HG03045 (cell line): Measurements from ENCODE around the gene CRACR2A.

ENCODE experiments used
- ATAC-seq: cut with Tn5 transposase; IDR thresholded peaks from one replicate; pipeline ENCODE4 v1.9.1; 2021; ENCODE audit warnings: mild to moderate bottlenecking, moderate library complexity; ENCODE audit not compliant: unreplicated experiment

CRACR2A gene

DNA sequence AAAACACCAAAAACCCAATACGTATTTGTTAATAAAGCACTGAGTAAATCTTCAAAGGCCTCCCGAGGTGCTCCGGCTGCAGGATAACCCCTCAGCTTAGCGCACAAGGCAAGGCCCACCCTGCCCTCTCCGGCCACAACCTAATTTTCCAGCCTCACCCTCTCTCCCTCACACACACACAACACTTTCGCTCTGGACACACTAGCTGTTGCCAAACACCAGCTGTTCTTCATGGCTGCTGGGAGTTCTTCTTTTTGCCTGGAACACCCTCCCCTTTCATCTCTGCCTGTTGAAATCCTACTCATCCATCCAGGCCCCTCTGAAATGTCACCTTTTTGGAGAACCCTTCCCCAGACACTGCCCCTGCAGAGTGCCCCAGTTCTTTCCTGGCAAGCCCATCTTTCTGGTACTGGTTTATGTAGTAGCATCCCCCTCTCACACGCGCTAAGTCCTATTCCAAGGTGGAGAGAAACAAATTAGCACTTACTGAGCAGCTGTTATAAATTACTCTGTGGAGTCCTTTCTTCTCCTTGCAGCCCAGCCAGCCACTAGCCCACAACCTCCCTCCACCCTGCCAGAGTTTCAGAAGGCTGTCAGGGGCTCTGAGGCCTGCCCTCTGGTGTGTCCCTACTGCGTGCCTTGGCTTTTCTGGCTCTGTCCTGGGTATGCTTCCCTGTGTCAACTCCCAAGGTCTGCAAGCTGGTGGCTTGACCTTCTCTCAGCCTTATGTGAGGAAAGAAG is 805 bp upstream of the CRACR2A start:
- no peak for ATAC-seq

DNA sequence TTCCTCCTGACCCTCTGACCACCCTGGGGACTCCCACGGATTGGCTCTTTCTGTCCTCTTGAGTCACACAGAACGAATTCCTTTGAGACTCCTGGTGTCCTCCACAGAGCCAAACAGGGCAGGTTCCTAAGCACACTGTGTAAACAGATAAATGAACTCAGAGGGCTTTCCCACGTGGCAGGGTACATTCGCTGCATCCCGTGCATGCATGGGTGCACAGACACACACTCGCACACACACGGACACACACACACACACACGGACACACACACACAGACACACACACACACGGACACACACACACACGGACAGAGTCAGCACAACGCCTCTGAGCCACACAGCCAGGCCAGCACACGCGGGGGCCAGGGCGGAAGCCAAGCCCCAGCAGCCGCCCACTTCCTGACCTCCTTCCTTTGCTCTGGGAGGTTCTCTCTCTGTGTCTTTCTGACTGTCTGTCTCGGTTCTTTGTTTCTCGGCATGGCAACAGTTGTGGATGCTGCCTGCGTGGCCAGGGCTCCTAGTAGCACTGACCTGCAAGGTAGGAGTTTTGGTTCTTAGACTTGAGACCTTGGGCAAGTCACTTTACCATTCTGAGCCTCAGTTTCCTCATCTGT is 706 bp downstream of the CRACR2A start:
- ATAC-seq = peak; percentile 55

DNA sequence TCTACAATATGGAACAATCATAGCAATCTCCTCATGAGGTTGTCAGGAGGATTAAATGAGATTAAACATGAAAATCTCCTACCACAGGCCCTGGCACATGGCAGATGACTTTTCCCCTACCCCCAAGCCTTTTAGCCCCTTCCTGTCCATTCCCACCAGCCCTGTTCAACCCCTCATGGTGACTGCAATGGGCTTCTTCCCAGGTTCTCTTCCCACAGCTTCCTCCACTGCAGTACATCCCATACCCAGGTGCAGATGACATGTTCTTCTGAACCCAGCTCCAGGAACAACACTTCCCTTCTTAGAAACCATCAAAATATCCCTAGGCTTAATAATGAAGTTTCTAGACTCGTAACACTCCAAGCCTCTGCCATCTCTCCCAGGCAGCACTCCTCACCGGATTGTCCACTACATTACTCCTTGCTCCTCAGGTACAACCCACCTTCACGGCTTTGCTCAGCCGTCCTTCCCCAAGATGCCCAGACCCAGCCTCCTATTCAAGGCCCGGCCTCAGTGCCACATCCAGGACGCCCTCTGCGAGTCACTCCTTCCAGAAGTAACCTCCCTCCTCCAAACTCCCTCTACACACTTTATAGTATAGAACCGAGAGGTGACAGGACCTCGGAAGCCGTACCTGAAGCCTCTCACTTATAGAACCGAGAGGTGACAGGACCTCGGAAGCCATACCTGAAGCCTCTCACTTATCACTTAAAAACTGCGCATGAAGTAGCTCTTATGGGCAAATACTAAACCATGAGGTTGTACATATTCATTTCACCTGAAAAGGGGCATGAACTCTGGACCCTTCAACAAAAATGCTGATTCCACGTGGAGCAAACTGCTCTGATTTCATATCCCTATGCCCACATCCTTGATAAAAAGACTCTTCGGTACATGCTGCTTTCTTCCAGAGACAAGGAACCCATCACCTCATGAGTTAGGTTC is 1.5 kb downstream of the CRACR2A start:
- ATAC-seq = no peak

DNA sequence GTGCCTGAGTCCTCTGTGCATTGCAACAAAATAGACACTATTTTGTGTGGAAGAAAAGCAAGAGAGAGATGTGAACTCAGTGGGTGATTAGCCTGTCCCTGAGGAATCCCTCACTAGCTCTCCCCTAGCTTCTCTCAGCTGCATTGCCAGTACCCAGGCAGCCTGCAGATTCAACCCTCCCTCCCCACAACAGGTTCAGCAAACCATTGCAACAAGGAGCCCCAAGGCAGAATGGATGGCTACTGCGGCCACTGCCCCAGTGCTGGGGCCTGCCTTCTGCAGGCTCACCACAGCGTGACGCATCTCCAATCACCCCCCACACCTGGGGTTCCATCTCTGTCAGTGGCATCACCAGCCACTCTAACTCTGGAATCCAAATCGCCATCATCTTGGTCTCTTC is 2.3 kb downstream of the CRACR2A start:
- ATAC-seq = no peak

DNA sequence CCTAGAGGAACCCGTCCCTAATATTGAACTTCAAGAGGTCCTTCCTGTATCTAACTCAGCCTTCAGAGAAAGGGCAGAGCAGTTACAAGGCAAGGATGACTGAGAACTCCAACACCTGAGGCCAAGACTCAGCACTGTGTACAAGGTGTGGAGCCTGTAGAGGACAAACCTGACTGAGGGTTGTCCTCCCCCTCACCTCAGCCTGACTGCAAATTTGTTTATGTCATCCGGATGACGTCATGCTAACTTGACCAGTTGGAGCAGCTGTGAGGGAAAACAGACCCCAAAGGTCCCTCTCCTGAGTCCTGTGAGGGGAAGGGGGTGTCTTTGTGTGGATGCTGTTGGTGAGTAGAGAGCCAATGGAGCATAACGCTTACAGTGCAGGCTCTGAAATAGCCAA is 4.3 kb downstream of the CRACR2A start:
- no peak for ATAC-seq

DNA sequence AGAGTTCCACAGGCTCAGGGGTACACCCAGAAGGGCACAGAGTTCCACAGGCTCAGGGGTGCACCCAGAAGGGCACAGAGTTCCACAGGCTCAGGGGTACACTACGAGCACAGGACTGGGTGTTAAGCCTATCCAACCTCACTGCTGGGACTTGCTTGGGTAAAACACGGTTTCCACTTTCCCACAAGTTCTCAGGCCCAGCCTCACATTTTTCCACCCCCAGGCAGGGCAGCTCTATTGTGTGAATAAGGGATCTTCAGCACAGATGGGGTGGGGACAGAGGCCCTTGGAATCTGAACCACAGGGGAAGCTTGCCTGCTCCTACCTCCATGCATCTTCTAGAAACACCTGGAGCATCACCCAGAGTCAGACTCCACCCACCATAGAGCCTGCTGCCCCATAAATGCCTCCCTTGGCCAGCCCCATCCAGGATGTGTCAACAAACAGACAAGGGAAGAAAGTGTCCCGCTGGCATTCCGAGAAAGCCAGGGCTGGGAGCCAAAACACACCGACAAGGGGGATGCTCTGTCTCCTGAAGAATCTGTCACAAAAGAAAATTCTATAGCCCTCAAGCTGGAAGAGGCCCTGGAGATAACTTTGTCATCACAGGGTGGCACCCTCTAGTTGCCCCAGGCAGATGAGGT is 4.8 kb downstream of the CRACR2A start:
- no peak for ATAC-seq

DNA sequence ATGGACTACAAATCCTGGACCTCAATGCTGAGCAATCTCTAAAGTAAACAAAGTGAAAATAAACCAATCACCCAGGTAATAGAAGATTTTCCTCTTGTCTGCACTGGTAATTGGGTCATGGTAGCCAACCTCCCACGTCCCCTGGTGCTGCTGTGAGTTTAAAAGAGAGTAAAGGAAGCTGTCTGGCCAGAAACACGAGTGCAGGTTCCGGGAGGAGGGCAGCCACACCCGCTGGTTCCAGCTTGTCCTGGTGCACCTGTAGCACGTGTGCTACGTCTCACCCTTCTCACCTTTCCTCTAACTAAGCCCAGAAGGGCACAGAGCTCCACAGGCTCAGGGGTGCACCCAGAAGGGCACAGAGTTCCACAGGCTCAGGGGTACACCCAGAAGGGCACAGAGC is 5.4 kb downstream of the CRACR2A start:
- ATAC-seq = no peak

DNA sequence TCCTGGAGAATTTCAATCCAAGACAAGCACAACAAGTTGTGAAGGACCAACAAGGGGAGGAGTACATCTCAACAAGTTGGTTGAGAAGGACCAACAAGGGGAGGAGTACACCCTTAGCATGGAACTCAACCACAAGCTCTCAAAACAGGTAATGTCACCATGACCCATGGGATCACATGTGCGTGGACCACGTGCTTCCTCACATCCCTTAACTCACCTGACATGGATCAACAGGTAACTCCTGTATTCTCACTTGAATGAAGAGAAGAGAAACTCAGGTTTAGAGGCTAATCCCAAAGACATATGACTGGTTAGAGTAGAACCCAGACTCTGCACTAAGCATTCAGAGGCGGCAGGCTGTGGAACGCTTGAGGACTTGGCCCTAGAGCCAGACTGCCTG is 6.2 kb downstream of the CRACR2A start:
- ATAC-seq = no peak

DNA sequence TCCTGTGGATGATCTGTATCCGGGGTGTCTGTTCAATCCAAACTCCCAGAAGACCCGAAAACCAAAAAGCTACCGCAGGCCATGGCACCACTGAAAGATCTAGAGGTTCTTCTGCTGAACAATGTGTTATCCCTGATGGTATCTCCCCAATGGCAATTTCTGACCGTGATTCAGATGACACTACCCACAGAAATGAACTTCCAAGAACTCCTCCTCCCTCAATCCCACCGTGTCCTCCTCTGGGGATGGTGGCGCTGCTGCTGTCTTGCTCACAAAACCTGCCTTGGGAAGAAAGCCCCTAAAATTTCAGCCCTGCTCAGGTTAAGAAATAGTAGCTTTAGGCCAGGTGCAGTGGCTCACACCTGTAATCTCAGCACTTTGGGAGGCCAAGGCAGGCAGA is 7.8 kb downstream of the CRACR2A start:
- no peak for ATAC-seq

DNA sequence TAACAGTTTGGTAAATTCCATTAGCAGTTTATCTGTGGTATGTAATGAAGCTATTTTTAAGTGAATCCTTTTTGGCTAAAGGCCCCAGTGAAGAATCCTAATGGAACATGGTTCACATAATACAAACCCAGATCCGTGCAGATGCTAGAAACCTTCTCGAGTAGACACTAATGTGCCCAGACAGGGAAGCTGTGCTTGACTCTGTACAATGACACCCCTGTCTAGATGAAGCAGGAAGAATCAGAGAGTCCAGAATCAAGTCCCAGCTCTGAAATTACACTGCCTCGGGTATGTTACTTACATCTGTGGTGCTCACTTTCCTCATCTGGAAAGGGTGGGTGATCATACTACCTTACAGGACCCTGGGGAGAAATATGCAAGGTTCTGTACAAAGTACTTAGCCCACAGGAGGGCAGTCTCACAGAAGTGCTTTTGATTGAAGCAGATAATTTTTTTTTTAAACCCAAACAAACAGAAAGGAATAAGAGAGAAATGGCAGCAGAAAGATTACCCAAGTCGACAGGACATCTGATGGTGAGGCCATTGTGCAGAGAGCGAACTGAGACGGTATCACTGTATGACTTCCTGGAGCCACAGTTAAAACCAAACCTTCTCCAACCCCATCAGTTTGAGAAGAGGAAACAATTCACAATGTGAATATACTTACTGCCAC is 8.5 kb downstream of the CRACR2A start:
- no peak for ATAC-seq

DNA sequence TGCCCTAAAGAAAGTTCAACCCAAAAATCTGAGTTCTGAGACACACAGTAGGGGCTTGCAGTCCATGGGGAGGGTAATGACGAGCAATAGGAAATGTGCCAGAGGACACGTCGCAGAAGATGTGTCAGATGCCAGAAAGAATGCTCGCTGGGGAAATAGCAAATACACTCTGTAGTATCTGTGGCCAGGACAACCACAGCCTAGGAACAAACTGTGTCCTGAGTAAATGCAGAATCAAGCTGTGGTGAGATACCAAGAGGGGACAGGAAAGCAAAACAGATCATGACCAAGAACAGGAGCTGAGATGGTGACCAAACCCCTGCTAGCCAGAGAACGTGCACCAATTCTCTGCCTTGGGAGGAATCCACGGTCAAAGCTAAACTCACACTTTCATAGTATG is 9.1 kb downstream of the CRACR2A start:
- no peak for ATAC-seq

DNA sequence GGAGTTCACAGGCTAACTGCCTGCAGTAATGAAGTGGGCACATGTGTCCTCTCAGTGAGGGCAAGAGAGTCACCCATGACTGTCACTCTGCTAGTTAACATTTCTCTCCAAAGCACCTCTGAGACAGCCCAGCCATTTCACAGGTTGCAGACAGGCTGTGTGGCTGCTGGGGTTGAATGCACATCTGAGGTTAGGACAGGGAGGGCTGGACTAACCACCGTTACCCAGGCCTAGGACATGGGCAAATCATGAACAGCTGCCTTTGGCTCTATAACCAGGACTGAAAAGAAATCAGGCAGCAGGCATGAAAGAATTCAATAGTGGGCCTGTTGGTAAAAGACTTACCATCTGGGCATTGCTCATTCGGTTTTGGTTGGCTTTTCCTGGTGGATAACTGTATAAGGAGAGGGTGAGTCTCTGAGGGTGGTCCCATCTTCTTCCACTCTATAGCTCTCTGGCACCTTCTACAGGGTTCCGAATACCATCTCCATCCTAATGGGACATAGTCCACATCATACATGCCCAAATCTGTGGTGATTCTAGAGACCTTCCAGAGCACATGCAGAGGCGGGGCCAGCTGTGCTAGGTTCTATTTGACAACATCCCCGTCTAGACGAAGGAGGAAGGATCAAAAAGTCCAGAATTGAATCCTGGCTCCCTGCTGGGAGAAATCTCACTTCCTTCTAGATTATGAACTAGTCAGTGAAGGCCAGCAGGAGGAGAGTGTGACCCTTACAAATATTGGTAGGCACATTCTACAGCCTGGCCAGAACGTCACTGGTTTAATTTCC is 10.8 kb downstream of the CRACR2A start:
- ATAC-seq = no peak

DNA sequence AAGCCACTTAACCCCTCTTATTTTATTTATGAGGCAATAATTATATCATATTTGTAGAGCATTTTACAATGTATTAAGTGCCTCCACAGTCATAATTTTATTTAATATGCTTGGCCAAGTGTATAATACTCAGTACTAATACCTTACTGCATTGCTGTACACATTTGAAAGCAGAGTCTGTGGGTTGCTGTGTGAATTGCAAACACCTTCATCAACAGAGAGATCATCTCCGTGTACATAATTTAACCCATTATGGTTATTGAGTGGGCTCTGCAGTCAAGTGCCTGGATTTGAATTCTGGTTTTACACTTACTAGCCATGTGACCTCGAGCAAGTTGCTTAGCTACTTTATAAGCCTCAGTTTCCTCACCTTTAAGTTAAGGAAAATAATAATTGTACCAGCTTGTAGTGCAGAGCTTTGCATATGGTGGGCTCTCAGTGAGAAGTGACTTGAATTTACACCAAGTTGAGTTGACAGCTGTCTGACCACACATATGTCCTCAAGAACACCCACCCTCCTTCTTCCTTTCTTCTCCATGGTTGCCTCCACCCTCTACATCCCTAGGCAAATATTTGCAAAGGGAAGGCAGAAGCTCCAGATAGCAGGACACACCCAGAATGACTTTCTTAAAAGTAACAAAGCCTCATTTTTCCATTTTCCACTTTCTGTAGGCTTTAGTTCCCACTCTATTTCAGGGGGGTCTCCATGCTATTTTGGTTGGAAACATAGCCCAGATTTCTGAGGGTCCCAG is 12.3 kb downstream of the CRACR2A start:
- no peak for ATAC-seq

DNA sequence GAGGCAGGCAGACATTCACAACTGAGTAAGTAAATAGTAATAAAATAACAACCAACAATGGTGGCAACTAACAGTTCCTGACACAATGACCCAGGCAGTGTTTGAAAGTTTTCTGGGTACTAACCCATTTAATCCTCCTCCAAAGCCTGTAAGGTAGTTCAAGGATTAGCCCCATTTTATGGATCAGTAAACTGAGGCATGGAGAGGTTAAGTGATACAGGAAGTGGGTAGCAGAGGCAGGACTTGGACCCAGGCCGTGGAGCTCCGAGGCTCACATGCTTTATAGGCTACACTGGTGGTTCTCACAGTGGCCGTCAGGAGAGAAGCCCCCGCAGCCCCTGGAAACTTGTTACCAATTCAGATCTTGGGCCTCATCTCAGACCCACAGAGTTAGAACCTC is 17.5 kb downstream of the CRACR2A start:
- no peak for ATAC-seq

DNA sequence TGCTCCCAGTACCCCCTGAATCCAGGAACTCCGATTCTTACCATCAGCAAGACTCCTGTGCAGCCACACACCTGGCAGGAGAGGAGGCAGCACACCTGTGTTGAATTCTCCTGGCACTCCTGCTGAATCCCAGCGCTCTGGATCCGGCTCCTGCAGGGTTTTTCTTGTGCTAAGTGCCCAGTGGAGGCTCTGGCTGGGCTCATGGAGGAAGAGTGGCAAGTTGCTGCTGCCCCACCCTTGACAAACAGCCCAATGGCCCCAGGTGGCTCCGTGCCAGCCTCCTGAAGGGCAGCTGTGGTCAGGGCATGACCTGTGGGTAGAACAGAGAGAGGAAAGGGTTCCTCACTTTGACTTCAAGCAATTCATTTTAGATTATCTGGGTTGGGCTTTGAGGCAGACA is 20.0 kb downstream of the CRACR2A start:
- no peak for ATAC-seq

DNA sequence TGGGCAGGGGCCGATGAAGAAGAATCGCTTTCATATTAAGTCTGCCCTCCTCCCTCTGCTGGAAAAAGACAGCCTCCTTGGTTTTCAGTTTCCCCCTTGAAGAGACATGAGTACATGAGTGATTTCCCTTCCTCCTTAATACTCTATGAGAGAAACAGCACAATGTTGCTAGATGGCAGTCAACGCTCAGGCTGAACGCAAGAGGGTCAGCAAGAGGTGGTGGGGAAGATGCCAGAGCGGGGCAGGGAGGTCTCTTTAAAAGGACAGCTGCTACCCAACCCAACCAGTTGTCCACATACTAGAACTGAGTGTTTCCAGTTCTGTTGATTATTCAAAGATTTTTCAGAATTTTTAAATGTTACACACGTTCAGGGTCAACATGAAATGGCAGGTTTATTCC is 22.8 kb downstream of the CRACR2A start:
- ATAC-seq = no peak

DNA sequence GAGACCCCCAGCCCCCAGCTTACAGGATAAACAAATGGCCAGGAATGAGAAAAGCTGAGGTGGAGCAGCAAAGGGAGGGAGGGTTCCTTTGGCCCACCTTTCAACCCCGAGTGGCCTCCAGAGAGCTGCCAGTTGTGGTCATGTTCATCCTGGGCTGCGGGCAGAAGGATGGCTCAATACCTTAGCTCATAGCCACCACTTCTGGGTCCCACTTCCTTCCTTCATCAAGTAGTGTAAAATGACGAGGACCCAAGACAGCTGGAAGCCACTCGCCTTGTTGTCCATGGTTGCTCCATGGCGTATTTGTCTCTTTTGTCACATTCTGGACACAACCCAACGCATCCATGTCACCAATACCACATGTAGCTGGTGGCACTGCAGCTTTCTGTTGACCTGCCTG is 24.2 kb downstream of the CRACR2A start:
- ATAC-seq = peak; percentile 15

DNA sequence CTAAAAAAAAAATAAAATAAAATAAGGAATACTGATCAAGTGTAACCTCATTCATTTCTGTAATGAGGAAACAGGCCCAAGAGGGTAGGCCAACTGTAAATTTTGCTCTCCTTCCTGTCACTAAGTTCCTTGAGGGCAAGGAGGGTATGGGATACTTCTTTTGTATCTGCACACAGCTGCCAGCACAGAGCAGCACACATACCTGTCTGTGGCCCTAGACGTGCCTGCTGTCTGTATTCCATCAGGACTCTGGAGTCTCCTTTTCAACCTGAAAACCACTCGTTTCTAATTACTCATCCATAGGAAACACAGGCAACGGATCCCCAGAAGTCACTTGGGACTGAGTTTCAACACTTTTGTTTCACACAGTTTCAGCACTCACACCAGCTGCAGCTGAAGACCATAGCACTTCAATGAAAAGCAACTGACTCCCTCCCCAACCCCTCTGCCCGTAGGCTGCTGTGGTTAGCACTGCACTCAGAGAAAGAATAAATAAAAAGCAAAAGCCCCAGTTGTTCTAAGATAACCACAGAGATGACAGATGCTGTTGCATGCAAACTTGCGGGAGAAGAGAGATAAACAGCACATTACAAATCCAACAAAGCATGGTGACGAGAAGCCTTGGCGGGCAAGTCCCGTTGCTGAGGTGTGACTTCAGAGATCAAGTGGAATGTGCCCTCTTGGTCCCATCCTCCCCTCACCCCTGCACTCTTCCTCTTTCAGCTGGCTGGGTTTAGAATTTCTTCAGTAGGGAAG is 24.9 kb downstream of the CRACR2A start:
- peak; percentile 93 for ATAC-seq

DNA sequence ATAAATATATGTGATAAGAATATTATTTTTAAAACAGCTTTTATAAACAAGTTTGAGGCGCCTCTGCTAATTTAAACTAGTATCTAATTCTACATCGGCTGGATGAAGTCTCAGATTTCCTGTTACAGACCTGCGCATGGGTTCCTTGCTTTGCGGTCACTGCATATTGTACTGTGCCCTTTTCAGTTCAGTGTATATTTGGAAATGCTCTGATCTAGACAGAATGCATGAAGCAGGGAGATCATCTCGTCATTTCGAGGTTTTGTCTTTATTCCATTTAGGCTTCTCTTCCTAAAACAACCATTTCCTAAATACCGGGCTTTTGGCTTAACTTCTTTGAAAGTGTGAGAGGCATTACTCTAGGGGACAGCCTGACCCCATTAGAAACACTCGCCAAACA is 25.6 kb downstream of the CRACR2A start:
- no peak for ATAC-seq
